ENCODE measurements around the gene NBPF1. TPM values are rescaled to one million over a fixed set of nuclear protein-coding genes. Genes with fewer than 3 reads are reported as not detected.
"Not testable (repeated sequence)": the region's sequence is repeated elsewhere in the genome, so short reads cannot be mapped to it uniquely, and the experiment has no call there.

Gene NBPF1
- total RNA-seq, 1 donor from 2014 or later = 38.7 TPM

DNA sequence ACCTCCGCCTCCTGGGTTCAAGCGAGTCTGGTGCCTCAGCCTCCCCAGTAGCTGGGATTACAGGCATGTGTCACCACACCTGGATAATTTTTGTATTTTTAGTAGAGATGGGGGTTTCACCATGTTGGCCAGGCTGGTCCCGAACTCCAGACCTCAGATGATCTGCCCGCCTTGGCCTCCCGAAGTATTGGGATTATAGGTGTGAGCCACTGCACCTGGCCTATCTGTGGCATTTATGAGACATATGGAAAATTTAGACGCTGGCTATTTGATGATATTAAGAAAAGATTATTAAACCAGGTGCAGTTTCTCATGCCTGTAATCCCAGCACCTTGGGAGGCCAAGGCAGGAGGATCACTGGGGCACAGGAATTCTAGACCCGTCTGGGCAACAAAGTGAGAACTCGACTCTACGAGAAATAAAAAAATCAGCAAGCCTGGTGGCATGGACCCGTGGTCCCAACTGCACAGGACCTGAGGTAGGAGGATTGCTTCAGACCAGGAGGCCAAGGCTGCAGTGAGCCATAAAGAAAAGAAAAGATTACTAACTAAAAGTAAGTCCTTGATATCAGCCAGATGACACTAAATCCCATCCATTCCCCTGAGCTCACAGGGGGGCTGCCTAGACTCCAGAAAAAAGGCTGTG, 23.3 kb upstream of the NBPF1 start:
- not testable (repeated sequence) for DNase-seq (ENCODE audit: low read depth); FAIRE-seq; H3K27me3 ChIP-seq (ENCODE audit: control insufficient read depth, insufficient read depth, low read length); H3K4me3 ChIP-seq (ENCODE audit: low read depth, low read length); H3K36me3 ChIP-seq (ENCODE audit: control insufficient read depth, insufficient read depth, low read length)

DNA sequence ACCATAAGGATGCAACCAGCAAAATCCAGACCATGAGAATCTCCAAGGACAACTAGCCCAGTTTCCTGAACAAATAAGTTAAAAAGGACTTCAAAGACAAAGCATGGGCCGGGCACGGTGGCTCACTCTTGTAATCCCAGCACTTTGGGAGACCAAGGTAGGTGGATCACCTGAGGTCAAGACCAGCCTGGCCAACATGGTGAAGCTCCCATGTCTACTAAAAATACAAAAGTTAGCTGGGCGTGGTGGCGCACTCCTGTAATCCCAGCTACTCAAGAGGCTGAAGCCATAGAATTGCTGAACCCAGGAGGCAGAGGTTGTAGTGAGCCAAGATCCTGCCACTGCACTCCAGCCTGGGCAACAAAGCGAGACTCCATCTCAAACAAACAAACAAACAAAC, 22.6 kb upstream of the NBPF1 start:
- DNase-seq (ENCODE audit: low read depth); FAIRE-seq; H3K4me3 ChIP-seq (ENCODE audit: low read depth, low read length); H3K27me3 ChIP-seq (ENCODE audit: control insufficient read depth, insufficient read depth, low read length): not testable (repeated sequence)
- H3K36me3 ChIP-seq (ENCODE audit: control insufficient read depth, insufficient read depth, low read length) = peaks cover 17% of the 10 kb centered on the region

DNA sequence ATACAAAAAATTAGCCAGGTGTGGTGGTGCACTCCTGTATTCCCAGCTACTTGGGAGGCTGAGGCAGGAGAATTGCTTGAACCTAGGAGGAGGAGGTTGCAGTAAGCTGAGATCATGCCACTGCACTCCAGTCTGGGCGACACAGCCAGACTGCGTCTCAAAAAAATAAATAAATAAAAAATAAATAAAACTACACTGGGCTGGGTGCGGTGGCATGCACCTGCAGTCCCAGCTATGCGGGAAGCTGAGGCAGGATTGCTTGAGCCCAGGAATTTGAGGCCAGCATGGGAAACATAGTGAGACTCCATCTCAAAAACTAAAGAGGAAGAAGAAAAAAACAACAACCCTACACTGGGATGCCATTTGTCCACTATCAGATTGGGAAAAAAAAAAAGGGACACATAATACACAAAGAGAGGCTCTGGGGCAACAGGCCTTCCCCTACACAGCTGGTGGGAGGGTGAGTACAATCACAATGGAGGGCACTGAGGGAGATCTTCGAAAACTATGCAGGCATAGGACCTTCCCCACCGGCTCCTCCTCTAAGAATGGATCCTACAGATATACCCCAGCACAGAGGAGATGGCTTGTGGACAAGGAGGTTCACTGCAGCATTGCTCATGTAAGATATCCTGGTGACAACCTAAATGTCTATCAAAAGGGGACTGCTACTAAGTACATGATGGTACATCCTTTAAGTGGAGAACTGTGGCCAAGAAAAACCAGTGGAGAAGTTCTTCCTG, 20.3 kb upstream of the NBPF1 start:
- not testable (repeated sequence) for H3K4me3 ChIP-seq (ENCODE audit: low read depth, low read length); DNase-seq (ENCODE audit: low read depth); H3K27me3 ChIP-seq (ENCODE audit: control insufficient read depth, insufficient read depth, low read length)
- H3K36me3 ChIP-seq (ENCODE audit: control insufficient read depth, insufficient read depth, low read length) = peaks cover 23% of the 10 kb centered on the region
- FAIRE-seq = peak; percentile 28

DNA sequence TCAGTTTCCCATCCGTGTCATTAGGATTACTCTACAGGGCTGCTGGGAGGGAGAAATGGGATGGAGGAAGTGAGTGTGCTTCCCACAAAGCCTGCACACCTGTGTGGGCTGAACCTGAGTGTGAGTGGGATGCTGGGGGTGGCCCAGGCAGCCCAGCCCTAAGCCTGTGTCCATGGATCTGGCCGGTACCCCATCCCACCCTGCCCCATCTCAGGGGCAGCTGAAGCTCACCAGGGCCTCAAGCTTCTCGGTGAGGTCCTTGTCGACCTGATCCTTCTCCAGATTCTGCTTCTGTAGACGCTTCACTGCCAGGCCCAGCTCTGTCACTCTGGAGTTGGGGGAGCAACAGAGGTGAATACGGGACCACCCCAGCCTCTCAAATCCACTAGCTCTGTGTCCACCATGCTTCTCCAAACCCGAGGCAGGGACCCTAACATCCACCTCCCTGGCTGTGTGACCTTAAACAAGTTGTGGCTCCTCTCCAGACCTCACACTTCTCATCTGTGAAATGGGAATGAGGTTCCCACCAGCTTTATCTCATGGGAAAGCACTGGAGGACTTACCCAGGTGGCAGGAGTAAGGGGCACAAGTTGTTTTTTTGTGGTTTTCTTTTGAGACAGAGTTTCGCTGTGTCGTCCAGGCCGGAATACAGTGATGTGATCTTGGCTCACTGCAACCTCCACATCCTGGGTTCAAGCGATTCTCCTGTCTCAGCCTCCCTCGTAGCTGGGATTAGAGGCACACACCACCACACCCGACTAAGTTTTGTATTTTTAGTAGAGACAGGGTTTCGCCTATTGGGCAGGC, 18.9 kb upstream of the NBPF1 start:
- not testable (repeated sequence) for DNase-seq (ENCODE audit: low read depth)

DNA sequence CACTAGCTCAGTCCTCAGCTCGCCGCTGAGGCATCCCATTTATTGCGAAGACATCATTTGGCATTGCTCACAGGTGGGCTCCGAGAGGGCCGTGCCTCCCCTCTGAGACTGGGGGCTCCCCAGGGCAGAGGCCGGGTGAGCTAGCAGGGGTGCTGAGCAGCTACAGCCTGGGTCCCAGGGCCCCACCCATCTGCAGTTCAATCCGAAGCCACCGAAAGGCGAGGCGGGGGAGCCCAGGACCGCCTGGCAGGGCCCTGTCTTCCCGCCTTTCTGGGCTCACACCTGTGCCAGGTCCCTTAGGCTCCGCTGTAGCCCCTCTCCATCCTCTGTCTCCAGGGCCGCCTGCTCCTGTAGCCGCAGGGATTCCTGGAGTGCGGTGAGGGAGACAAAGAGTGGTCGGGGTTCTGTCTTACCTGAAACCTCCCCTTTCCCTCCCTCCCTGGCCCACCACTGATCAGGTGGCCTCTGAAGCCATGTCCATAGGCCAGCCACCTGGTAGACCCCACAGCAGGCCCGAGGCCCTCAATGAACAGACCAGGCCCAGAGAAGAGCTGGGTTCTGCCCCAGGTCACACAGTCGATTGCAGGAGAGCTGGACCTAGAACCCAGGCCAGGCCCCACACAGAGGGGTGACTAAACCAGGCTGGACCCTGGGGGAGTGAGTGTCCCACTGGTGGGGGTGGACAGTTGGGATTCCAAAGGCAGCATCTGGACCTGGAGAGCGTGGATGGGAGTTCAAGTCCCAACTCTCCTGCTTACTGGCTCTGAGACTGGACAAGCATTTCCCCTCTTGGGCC, 18.1 kb upstream of the NBPF1 start:
- TF ChIP-seq, protein P1, sequence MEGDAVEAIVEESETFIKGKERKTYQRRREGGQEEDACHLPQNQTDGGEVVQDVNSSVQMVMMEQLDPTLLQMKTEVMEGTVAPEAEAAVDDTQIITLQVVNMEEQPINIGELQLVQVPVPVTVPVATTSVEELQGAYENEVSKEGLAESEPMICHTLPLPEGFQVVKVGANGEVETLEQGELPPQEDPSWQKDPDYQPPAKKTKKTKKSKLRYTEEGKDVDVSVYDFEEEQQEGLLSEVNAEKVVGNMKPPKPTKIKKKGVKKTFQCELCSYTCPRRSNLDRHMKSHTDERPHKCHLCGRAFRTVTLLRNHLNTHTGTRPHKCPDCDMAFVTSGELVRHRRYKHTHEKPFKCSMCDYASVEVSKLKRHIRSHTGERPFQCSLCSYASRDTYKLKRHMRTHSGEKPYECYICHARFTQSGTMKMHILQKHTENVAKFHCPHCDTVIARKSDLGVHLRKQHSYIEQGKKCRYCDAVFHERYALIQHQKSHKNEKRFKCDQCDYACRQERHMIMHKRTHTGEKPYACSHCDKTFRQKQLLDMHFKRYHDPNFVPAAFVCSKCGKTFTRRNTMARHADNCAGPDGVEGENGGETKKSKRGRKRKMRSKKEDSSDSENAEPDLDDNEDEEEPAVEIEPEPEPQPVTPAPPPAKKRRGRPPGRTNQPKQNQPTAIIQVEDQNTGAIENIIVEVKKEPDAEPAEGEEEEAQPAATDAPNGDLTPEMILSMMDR (IDR thresholded peaks at IDR 0.05; ENCODE audit: insufficient read depth, low read length, severe bottlenecking) = no peak
- Histone ChIP-seq H3K4me3 (ENCODE audit: low read depth, low read length) (no peak overlapping the region), H3K27me3 (ENCODE audit: control insufficient read depth, insufficient read depth, low read length) (no peaks in the 10 kb centered on the region), H3K36me3 (ENCODE audit: control insufficient read depth, insufficient read depth, low read length) (peaks cover 28% of the 10 kb centered on the region)
- peak; percentile 7 for FAIRE-seq
- no peak for DNase-seq (ENCODE audit: low read depth)

More for the DNA sequence above, 18.9 kb upstream of the NBPF1 start:
- H3K27me3 ChIP-seq (ENCODE audit: control insufficient read depth, insufficient read depth, low read length); H3K4me3 ChIP-seq (ENCODE audit: low read depth, low read length): not testable (repeated sequence)
- peak; percentile 32 for FAIRE-seq
- peaks cover 28% of the 10 kb centered on the region for H3K36me3 ChIP-seq (ENCODE audit: control insufficient read depth, insufficient read depth, low read length)

DNA sequence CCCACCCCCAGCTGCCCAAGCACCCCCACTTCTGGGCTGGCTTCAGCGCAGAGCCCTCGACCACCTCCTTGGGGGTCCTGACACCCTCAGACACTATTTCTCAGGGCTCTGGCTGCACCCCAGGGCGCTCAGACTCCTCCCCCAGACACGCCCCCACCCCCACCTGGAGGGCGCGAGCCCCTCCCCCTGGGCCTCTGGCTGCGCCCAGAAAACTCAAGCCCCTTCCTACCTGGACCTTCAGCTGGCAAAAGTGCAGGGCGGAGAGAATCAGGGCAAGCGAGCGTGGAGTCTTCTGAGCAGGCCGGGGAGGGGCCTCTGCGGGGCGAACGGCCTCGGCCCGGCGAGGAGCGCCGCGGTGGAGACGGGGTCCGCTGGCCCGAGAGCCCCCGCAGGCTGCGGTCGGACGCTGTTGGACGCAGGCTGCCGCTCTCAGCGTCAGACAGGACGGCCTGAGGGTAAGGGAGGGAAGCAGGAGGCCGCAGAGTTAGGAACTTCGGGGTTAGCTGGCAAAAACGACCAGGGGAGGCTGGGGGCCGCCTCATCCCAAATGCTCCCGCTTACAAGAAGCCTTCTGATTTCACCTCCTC, 17.4 kb upstream of the NBPF1 start:
- TF ChIP-seq, protein P1 (IDR thresholded peaks at IDR 0.05; ENCODE audit: insufficient read depth, low read length, severe bottlenecking) = no peak
- no peaks in the 10 kb centered on the region for H3K27me3 ChIP-seq (ENCODE audit: control insufficient read depth, insufficient read depth, low read length)
- no peak for FAIRE-seq
- peaks cover 33% of the 10 kb centered on the region for H3K36me3 ChIP-seq (ENCODE audit: control insufficient read depth, insufficient read depth, low read length)
- DNase-seq (ENCODE audit: low read depth) = no peak
- no peak overlapping the region for H3K4me3 ChIP-seq (ENCODE audit: low read depth, low read length)

DNA sequence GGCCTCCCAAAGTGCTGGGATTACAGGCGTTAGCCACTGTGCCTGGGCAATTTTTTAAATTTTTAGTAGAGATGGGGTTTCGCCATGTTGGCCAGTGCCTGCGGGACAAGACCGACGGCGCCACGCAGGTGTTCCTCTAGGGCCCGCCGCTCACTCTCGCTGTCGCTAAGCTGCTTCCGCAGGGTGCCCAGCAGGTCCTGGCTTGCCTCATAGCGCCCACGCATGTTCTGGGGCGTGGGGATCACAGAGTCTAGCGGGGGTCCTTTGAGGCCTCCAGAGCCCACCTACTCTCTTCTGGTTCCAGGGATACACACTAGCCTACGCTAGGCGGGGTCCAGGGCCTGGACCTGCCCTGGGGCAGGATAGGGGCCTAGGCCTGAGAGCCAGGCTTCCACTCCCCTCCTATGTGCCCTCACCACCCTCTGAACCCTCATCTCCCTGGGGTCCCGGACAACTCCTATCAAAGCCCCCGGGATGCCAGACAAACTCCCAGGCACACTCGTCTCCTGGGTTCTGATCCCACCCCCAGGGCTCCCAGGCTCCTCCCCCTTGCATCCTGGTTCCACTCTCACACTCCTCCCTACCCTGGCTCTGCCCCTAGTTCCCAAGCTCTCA, 16.7 kb upstream of the NBPF1 start:
- DNase-seq (ENCODE audit: low read depth); H3K27me3 ChIP-seq (ENCODE audit: control insufficient read depth, insufficient read depth, low read length); FAIRE-seq; H3K4me3 ChIP-seq (ENCODE audit: low read depth, low read length): not testable (repeated sequence)
- H3K36me3 ChIP-seq (ENCODE audit: control insufficient read depth, insufficient read depth, low read length) = peaks cover 36% of the 10 kb centered on the region

Data from bronchial epithelial cell (primary cell).